HEK293 (cell line): ENCODE measurements around the gene PRKAG2.

Experiments
- CTCF ChIA-PET: fragments of 350-600 bp; formaldehyde crosslinking; extraction: SDS; loops from one replicate; lab custom pipeline; 2021; ENCODE audit warnings: antibody characterized with exemption; lab: Yijun Ruan, JAX
- POLR2A ChIA-PET: fragments of 300-600 bp; formaldehyde crosslinking; extraction: SDS; loops from one replicate; lab custom pipeline; 2020; ENCODE audit warnings: antibody characterized with exemption, inconsistent platforms; lab: Yijun Ruan, JAX
- H3K27ac ChIP-seq: fragments of 200-500 bp; sonication (Bioruptor generic); 2 replicates; pipeline ENCODE4 v1.5.1; 2014; ENCODE audit warnings: low read depth, low read length, control low read depth, inconsistent platforms; ENCODE audit errors: extremely low read depth
- H3K36me3 ChIP-seq, 2 experiments: fragments of 200-500 bp in 1 of 2; sonication (Bioruptor generic) in 1 of 2; 1 replicate in 1 of 2; 2 replicates in 1 of 2; pipeline ENCODE4 v1.5.1; 2014 to 2017; ENCODE audit warnings: inconsistent platforms in 2 of 2, low read length in 2 of 2; ENCODE audit not compliant: control insufficient read depth in 2 of 2, insufficient read depth in 1 of 2
- H3K4me1 ChIP-seq: fragments of 200-500 bp; sonication (Bioruptor generic); 2 replicates; pipeline ENCODE4 v1.5.1; 2014; ENCODE audit warnings: mild to moderate bottlenecking, low read length, inconsistent platforms; ENCODE audit not compliant: control insufficient read depth, insufficient read depth
- H3K4me3 ChIP-seq: 2 replicates; pipeline ENCODE4 v1.5.1; 2011; ENCODE audit warnings: low read depth, mild to moderate bottlenecking, control low read depth, low read length, moderate library complexity
- H3K9me3 ChIP-seq: fragments of 200-500 bp; sonication (Bioruptor generic); 2 replicates; pipeline ENCODE4 v1.5.1; 2014; ENCODE audit warnings: low read depth, low read length, inconsistent platforms; ENCODE audit not compliant: control insufficient read depth, insufficient read depth
- FEZF1 ChIP-seq: fragments of 450-650 bp; formaldehyde crosslinking; IDR thresholded peaks from 2 replicates; pipeline ENCODE4 v1.5.1; 2016; ENCODE audit warnings: missing biosample characterization, missing genetic modification characterization
- GFI1B ChIP-seq: fragments of 450-650 bp; formaldehyde crosslinking; IDR thresholded peaks from 2 replicates; pipeline ENCODE4 v1.5.1; 2016; ENCODE audit warnings: missing biosample characterization, missing genetic modification characterization
- REPIN1 ChIP-seq: fragments of 450-650 bp; formaldehyde crosslinking; IDR thresholded peaks from 2 replicates; pipeline ENCODE4 v1.5.1; 2017; ENCODE audit warnings: missing biosample characterization, missing genetic modification characterization, low read depth
- SCRT1 ChIP-seq: fragments of 450-650 bp; formaldehyde crosslinking; IDR thresholded peaks from 2 replicates; pipeline ENCODE4 v1.5.1; 2016; ENCODE audit warnings: missing biosample characterization, missing genetic modification characterization, borderline replicate concordance
- ZNF169 ChIP-seq: fragments of 450-650 bp; formaldehyde crosslinking; IDR thresholded peaks from 2 replicates; pipeline ENCODE4 v1.5.1; 2016; ENCODE audit warnings: missing biosample characterization, missing genetic modification characterization
- ZNF184 ChIP-seq: fragments of 450-650 bp; IDR thresholded peaks from 2 replicates; pipeline ENCODE4 v1.5.1; 2018; ENCODE audit warnings: missing biosample characterization, mild to moderate bottlenecking, missing genetic modification characterization
- ZNF2 ChIP-seq: fragments of 450-650 bp; formaldehyde crosslinking; IDR thresholded peaks from 2 replicates; pipeline ENCODE4 v1.5.1; 2016; ENCODE audit warnings: missing biosample characterization, missing genetic modification characterization
- ZNF398 ChIP-seq: fragments of 450-650 bp; formaldehyde crosslinking; IDR thresholded peaks from 2 replicates; pipeline ENCODE4 v1.5.1; 2017; ENCODE audit warnings: missing biosample characterization, missing genetic modification characterization
- ZNF513 ChIP-seq: fragments of 450-650 bp; IDR thresholded peaks from 2 replicates; pipeline ENCODE4 v1.5.1; 2018; ENCODE audit warnings: missing biosample characterization, missing genetic modification characterization
- ZNF600 ChIP-seq: fragments of 450-650 bp; formaldehyde crosslinking; IDR thresholded peaks from 2 replicates; pipeline ENCODE4 v1.5.1; 2016; ENCODE audit warnings: missing biosample characterization, missing genetic modification characterization
- ZNF623 ChIP-seq: fragments of 450-650 bp; formaldehyde crosslinking; IDR thresholded peaks from 2 replicates; pipeline ENCODE4 v1.5.1; 2016; ENCODE audit warnings: missing biosample characterization, missing genetic modification characterization
- ZNF692 ChIP-seq: fragments of 450-650 bp; formaldehyde crosslinking; IDR thresholded peaks from 2 replicates; pipeline ENCODE4 v1.5.1; 2016; ENCODE audit warnings: missing biosample characterization, missing genetic modification characterization
- ZNF830 ChIP-seq: fragments of 450-650 bp; IDR thresholded peaks from 2 replicates; pipeline ENCODE4 v1.5.0; 2018; ENCODE audit warnings: missing biosample characterization, missing genetic modification characterization, low read depth, mild to moderate bottlenecking, moderate library complexity
- TF ChIP-seq, protein P1 (sequence below): fragments of 450-650 bp; formaldehyde crosslinking; IDR thresholded peaks from 2 replicates; pipeline ENCODE4 v1.5.1; 2016; ENCODE audit warnings: missing biosample characterization, missing genetic modification characterization
- TF ChIP-seq, protein P2 (sequence below): fragments of 450-650 bp; formaldehyde crosslinking; IDR thresholded peaks from 2 replicates; pipeline ENCODE4 v1.5.1; 2016; ENCODE audit warnings: missing biosample characterization, missing genetic modification characterization
- TF ChIP-seq, protein P3 (sequence below): fragments of 450-650 bp; formaldehyde crosslinking; IDR thresholded peaks from 2 replicates; pipeline ENCODE4 v1.5.1; 2016; ENCODE audit warnings: missing biosample characterization, missing genetic modification characterization, borderline replicate concordance
- TF ChIP-seq, protein P4 (sequence below): fragments of 450-650 bp; formaldehyde crosslinking; IDR thresholded peaks from 2 replicates; pipeline ENCODE4 v1.5.1; 2016; ENCODE audit warnings: missing biosample characterization, missing genetic modification characterization
- TF ChIP-seq, protein P5 (sequence below): fragments of 450-650 bp; formaldehyde crosslinking; IDR thresholded peaks from 2 replicates; pipeline ENCODE4 v1.5.1; 2016; ENCODE audit warnings: missing biosample characterization, missing genetic modification characterization

The PRKAG2 gene

GRCh38 chr7:151774951-151775350 is 102.0 kb downstream of the PRKAG2 start (continued):
- TF ChIP-seq ZNF600 (tag by site-specific recombination) (no peak), FEZF1 (tag by site-specific recombination) (no peak), ZNF398 (tag by site-specific recombination) (no peak)
- TF ChIP-seq, protein P1, sequence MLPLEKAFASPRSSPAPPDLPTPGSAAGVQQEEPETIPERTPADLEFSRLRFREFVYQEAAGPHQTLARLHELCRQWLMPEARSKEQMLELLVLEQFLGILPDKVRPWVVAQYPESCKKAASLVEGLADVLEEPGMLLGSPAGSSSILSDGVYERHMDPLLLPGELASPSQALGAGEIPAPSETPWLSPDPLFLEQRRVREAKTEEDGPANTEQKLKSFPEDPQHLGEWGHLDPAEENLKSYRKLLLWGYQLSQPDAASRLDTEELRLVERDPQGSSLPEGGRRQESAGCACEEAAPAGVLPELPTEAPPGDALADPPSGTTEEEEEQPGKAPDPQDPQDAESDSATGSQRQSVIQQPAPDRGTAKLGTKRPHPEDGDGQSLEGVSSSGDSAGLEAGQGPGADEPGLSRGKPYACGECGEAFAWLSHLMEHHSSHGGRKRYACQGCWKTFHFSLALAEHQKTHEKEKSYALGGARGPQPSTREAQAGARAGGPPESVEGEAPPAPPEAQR (tag by site-specific recombination): no peak

DNA sequence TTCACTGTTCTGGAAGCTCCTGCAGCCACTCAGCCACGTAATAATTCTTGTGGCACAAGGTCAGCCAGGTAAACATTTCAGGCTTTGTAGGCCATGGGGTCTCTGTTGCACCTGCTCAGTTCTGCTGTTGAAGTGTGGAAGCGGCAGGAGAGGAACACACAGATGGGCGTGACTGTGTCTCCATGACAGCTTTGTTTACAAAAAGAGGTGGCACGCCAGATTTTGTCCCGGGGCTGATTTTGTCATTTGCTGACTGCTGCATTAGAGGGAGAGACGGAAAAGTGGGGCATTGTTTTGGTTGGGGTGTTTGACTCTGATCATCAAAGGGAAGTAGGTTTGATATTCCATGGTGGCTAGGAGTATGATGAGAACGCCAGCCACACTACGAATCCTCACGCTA is 103.1 kb downstream of the PRKAG2 start:
- Histone ChIP-seq H3K4me1 (no peaks in the 10 kb centered on the region), H3K4me3 (no peak overlapping the region), H3K36me3 (no peaks in the 10 kb centered on the region), H3K9me3 (no peaks in the 10 kb centered on the region), H3K27ac (no peak overlapping the region)
- ChIA-PET CTCF (interaction anchor here (4.6 kb wide), 1 partner anchor 9 kb away, joined by 26 read pairs; no protein-coding TSS in a partner anchor), POLR2A (no interaction called here)
- TF ChIP-seq SCRT1 (tag by site-specific recombination) (no peak), ZNF513 (tag by site-specific recombination) (no peak), ZNF692 (tag by site-specific recombination) (no peak), ZNF830 (tag by site-specific recombination) (no peak), ZNF169 (tag by site-specific recombination) (no peak), ZNF623 (no peak), ZNF2 (tag by site-specific recombination) (no peak), ZNF184 (no peak), GFI1B (tag by site-specific recombination) (no peak), REPIN1 (tag by site-specific recombination) (no peak)
- TF ChIP-seq, protein P2, sequence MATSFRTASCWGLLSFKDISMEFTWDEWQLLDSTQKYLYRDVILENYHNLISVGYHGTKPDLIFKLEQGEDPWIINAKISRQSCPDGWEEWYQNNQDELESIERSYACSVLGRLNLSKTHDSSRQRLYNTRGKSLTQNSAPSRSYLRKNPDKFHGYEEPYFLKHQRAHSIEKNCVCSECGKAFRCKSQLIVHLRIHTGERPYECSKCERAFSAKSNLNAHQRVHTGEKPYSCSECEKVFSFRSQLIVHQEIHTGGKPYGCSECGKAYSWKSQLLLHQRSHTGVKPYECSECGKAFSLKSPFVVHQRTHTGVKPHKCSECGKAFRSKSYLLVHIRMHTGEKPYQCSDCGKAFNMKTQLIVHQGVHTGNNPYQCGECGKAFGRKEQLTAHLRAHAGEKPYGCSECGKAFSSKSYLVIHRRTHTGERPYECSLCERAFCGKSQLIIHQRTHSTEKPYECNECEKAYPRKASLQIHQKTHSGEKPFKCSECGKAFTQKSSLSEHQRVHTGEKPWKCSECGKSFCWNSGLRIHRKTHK: no peak
- TF ChIP-seq, protein P3, sequence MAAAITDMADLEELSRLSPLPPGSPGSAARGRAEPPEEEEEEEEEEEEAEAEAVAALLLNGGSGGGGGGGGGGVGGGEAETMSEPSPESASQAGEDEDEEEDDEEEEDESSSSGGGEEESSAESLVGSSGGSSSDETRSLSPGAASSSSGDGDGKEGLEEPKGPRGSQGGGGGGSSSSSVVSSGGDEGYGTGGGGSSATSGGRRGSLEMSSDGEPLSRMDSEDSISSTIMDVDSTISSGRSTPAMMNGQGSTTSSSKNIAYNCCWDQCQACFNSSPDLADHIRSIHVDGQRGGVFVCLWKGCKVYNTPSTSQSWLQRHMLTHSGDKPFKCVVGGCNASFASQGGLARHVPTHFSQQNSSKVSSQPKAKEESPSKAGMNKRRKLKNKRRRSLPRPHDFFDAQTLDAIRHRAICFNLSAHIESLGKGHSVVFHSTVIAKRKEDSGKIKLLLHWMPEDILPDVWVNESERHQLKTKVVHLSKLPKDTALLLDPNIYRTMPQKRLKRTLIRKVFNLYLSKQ (tag by site-specific recombination): no peak
- TF ChIP-seq, protein P4, sequence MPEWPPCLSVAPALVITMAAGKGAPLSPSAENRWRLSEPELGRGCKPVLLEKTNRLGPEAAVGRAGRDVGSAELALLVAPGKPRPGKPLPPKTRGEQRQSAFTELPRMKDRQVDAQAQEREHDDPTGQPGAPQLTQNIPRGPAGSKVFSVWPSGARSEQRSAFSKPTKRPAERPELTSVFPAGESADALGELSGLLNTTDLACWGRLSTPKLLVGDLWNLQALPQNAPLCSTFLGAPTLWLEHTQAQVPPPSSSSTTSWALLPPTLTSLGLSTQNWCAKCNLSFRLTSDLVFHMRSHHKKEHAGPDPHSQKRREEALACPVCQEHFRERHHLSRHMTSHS (tag by site-specific recombination): no peak
- TF ChIP-seq, protein P5, sequence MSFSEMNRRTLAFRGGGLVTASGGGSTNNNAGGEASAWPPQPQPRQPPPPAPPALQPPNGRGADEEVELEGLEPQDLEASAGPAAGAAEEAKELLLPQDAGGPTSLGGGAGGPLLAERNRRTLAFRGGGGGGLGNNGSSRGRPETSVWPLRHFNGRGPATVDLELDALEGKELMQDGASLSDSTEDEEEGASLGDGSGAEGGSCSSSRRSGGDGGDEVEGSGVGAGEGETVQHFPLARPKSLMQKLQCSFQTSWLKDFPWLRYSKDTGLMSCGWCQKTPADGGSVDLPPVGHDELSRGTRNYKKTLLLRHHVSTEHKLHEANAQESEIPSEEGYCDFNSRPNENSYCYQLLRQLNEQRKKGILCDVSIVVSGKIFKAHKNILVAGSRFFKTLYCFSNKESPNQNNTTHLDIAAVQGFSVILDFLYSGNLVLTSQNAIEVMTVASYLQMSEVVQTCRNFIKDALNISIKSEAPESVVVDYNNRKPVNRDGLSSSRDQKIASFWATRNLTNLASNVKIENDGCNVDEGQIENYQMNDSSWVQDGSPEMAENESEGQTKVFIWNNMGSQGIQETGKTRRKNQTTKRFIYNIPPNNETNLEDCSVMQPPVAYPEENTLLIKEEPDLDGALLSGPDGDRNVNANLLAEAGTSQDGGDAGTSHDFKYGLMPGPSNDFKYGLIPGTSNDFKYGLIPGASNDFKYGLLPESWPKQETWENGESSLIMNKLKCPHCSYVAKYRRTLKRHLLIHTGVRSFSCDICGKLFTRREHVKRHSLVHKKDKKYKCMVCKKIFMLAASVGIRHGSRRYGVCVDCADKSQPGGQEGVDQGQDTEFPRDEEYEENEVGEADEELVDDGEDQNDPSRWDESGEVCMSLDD (tag by site-specific recombination): no peak
